ENCODE measurements around the gene SFSWAP. TPM values are rescaled to one million over a fixed set of nuclear protein-coding genes. Genes with fewer than 3 reads are reported as not detected.

The SFSWAP gene
- total RNA-seq, 1 experiment from 2014 or later: 76.3 TPM

GRCh38 chr12:131785763-131786330 is 75.0 kb downstream of the SFSWAP start (continued):
- TF ChIP-seq ZNF425 (CRISPR knock-in tag; conservative IDR thresholded peaks at IDR 0.05) (no peak), E2F5 (CRISPR knock-in tag; IDR thresholded peaks at IDR 0.05) (no peak)

GRCh38 chr12:131786331-131786730 is 75.4 kb downstream of the SFSWAP start:
- DNase-seq (ENCODE audit: low spot score): no peak
- POLR2A ChIA-PET: interaction anchor here (0.6 kb wide), 1 partner anchor 25 kb away, joined by 3 read pairs; no protein-coding TSS in a partner anchor
- Mint-ChIP-seq H3K9me3 (peaks cover 5% of the 10 kb centered on the region), H3K27me3 (ENCODE audit: low read depth) (no peaks in the 10 kb centered on the region), H3K36me3 (peaks cover 53% of the 10 kb centered on the region), H3K4me1 (peaks cover 28% of the 10 kb centered on the region), H3K27ac (peak overlapping the region; percentile 84), H3K4me3 (no peak overlapping the region)
- CTCF ChIA-PET: interaction anchor here (1.6 kb wide), 1 partner anchor 31 kb away, joined by 4 read pairs; no protein-coding TSS in a partner anchor
- no peak for ATAC-seq
- no peak for TF ChIP-seq ZSCAN18 (CRISPR knock-in tag; IDR thresholded peaks at IDR 0.05)
- no peak for TF ChIP-seq PRRX2 (CRISPR knock-in tag; IDR thresholded peaks at IDR 0.05)
- TF ChIP-seq PREB (CRISPR knock-in tag; IDR thresholded peaks at IDR 0.05; ENCODE audit: borderline replicate concordance): no peak
- TF ChIP-seq ZBTB21 (CRISPR knock-in tag; IDR thresholded peaks at IDR 0.05; ENCODE audit: borderline replicate concordance): no peak
- TF ChIP-seq TEAD4 (CRISPR knock-in tag; IDR thresholded peaks at IDR 0.05): no peak
- no peak for TF ChIP-seq USF2 (CRISPR knock-in tag; IDR thresholded peaks at IDR 0.05)
- TF ChIP-seq ATF2 (CRISPR knock-in tag; IDR thresholded peaks at IDR 0.05; ENCODE audit: borderline replicate concordance, low read depth): no peak
- no peak for TF ChIP-seq EMX1 (CRISPR knock-in tag; IDR thresholded peaks at IDR 0.05)
- TF ChIP-seq ZNF423 (CRISPR knock-in tag; IDR thresholded peaks at IDR 0.05): no peak
- TF ChIP-seq NR1H2 (CRISPR knock-in tag; IDR thresholded peaks at IDR 0.05): no peak
- TF ChIP-seq ARID4B (CRISPR knock-in tag; IDR thresholded peaks at IDR 0.05; ENCODE audit: borderline replicate concordance): no peak
- no peak for TF ChIP-seq ZNF232 (CRISPR knock-in tag; IDR thresholded peaks at IDR 0.05)
- TF ChIP-seq NFYB (CRISPR knock-in tag; conservative IDR thresholded peaks at IDR 0.05; ENCODE audit: low read depth): no peak
